GM12878 (cell line): ENCODE data around the gene STYXL2. TPM values are rescaled to one million over a fixed set of nuclear protein-coding genes. Genes with fewer than 3 reads are reported as not detected.

Source experiments
- polyA plus RNA-seq, 11 experiments: library from polyadenylated mRNA; depleted of rRNA in 4 of 11; unstranded in 6 of 11; stranded (reverse) in 5 of 11; fragments of >200 nt; fragmentation: Nextera tagmentation in 4 of 11; fragmentation: Illumina TruSeq in 1 of 11; extraction: Ambion mirVana in 4 of 11; extraction: Trizol in 1 of 11; gene quantifications; 1 replicate in 1 of 11; 2 replicates in 10 of 11; pipeline versions ENCODE4 v1.2.1 to v1.2.3, GENCODE V29; 2011 to 2016; ENCODE audit warnings: inconsistent platforms in 2 of 11, missing spikeins in 2 of 11, low read depth in 1 of 11
- total RNA-seq, 4 experiments: library from RNA; depleted of rRNA in 3 of 4; stranded (reverse); fragments of >200 nt in 3 of 4; fragmentation: Illumina TruSeq in 1 of 4; extraction: Trizol in 1 of 4; gene quantifications; 2 replicates each; pipeline versions ENCODE4 v1.2.1 to v1.2.3, GENCODE V29; 2013 to 2021

Gene STYXL2
- total and polyA plus RNA-seq, 10 of the 15 experiments (the other 5 are each of a cell fraction or from before 2014, with no cell fraction given) = under 0.01 to 0.08 (median 0.03) TPM; not detected in 7

Other genes starting within 250 kb of the STYXL2 start
- gene TADA1, start 217.8 kb upstream of the STYXL2 start, total RNA-seq (2014; rRNA removed) = 18.6 and 21.3 TPM in 2 replicates
- gene TADA1, start 217.8 kb upstream of the STYXL2 start, total RNA-seq (2014; rRNA removed; fragmentation: Illumina TruSeq; extraction: Trizol) = 20.6 and 20.7 TPM in 2 replicates
- 15.1 and 15.2 TPM in 2 replicates for gene TADA1, start 217.8 kb upstream of the STYXL2 start, total RNA-seq (2021)
- 34.6 and 36.4 TPM in 2 replicates for gene TADA1, start 217.8 kb upstream of the STYXL2 start, polyA plus RNA-seq (2011; rRNA removed)
- gene TADA1, start 217.8 kb upstream of the STYXL2 start, polyA plus RNA-seq (2014; fragmentation: Illumina TruSeq; extraction: Trizol) = 25.9 and 31.1 TPM in 2 replicates
- gene TADA1, start 217.8 kb upstream of the STYXL2 start, polyA plus RNA-seq (2014; fragmentation: Nextera tagmentation; extraction: Ambion mirVana) = 10 to 100 TPM; 31.5 to 38.6 TPM
- 13.1 and 15.3 TPM in 2 replicates for gene TADA1, start 217.8 kb upstream of the STYXL2 start, polyA plus RNA-seq (2014; rRNA removed)
- gene TADA1, start 217.8 kb upstream of the STYXL2 start, polyA plus RNA-seq (2016; fragmentation: Nextera tagmentation; extraction: Ambion mirVana) = 10 to 100 TPM; 27.1 to 30.2 TPM
- 4.8 and 4.9 TPM in 2 replicates for gene ILDR2, start 118.5 kb upstream of the STYXL2 start, total RNA-seq (2014; rRNA removed)
- 3.2 and 4.2 TPM in 2 replicates for gene ILDR2, start 118.5 kb upstream of the STYXL2 start, total RNA-seq (2014; rRNA removed; fragmentation: Illumina TruSeq; extraction: Trizol)
- 5.3 and 5.4 TPM in 2 replicates for gene ILDR2, start 118.5 kb upstream of the STYXL2 start, total RNA-seq (2021)
- gene ILDR2, start 118.5 kb upstream of the STYXL2 start, polyA plus RNA-seq (2011; rRNA removed) = 0.03 and 0.05 TPM in 2 replicates
- 4.3 and 4.7 TPM in 2 replicates for gene ILDR2, start 118.5 kb upstream of the STYXL2 start, polyA plus RNA-seq (2014; fragmentation: Illumina TruSeq; extraction: Trizol)
- under 1 TPM; 0.27 to 0.56 TPM for gene ILDR2, start 118.5 kb upstream of the STYXL2 start, polyA plus RNA-seq (2014; fragmentation: Nextera tagmentation; extraction: Ambion mirVana)
- 1.9 and 2.7 TPM in 2 replicates for gene ILDR2, start 118.5 kb upstream of the STYXL2 start, polyA plus RNA-seq (2014; rRNA removed)
- 1 to 10 TPM in 1 of 2 experiments, under 1 TPM in 1; 0.74 to 1.0 TPM for gene ILDR2, start 118.5 kb upstream of the STYXL2 start, polyA plus RNA-seq (2016; fragmentation: Nextera tagmentation; extraction: Ambion mirVana)
- 0.11 and 0.16 TPM in 2 replicates for gene MAEL, start 104.8 kb upstream of the STYXL2 start, total RNA-seq (2014; rRNA removed)
- gene MAEL, start 104.8 kb upstream of the STYXL2 start, total RNA-seq (2014; rRNA removed; fragmentation: Illumina TruSeq; extraction: Trizol) = 0.14 and 0.40 TPM in 2 replicates
- gene MAEL, start 104.8 kb upstream of the STYXL2 start, total RNA-seq (2021) = 0.10 and 0.27 TPM in 2 replicates
- gene MAEL, start 104.8 kb upstream of the STYXL2 start, polyA plus RNA-seq (2011; rRNA removed) = not detected in 2 replicates
- gene MAEL, start 104.8 kb upstream of the STYXL2 start, polyA plus RNA-seq (2014; fragmentation: Illumina TruSeq; extraction: Trizol) = 0.34 and 0.44 TPM in 2 replicates
- gene MAEL, start 104.8 kb upstream of the STYXL2 start, polyA plus RNA-seq (2014; fragmentation: Nextera tagmentation; extraction: Ambion mirVana) = under 1 TPM; 0.11 to 0.43 TPM
- gene MAEL, start 104.8 kb upstream of the STYXL2 start, polyA plus RNA-seq (2014; rRNA removed) = 0.10 and 0.17 TPM in 2 replicates
- gene MAEL, start 104.8 kb upstream of the STYXL2 start, polyA plus RNA-seq (2016; fragmentation: Nextera tagmentation; extraction: Ambion mirVana) = under 1 TPM in 1 of 2 experiments, not detected in 1; 0.31 TPM
- 0.22 and 0.23 TPM in 2 replicates for gene GPA33, start 3.7 kb upstream of the STYXL2 start, total RNA-seq (2014; rRNA removed)
- 0.13 and 0.14 TPM in 2 replicates for gene GPA33, start 3.7 kb upstream of the STYXL2 start, total RNA-seq (2014; rRNA removed; fragmentation: Illumina TruSeq; extraction: Trizol)
- gene GPA33, start 3.7 kb upstream of the STYXL2 start, total RNA-seq (2021) = 0.21 and 0.88 TPM in 2 replicates
- 0.10 TPM in 1 of 2 replicates, not detected in the other for gene GPA33, start 3.7 kb upstream of the STYXL2 start, polyA plus RNA-seq (2011; rRNA removed)
- gene GPA33, start 3.7 kb upstream of the STYXL2 start, polyA plus RNA-seq (2014; fragmentation: Illumina TruSeq; extraction: Trizol) = 0.12 and 0.25 TPM in 2 replicates
- under 1 TPM in 1 of 2 experiments, not detected in 1; 0.09 TPM for gene GPA33, start 3.7 kb upstream of the STYXL2 start, polyA plus RNA-seq (2014; fragmentation: Nextera tagmentation; extraction: Ambion mirVana)
- 0.14 and 0.27 TPM in 2 replicates for gene GPA33, start 3.7 kb upstream of the STYXL2 start, polyA plus RNA-seq (2014; rRNA removed)
- gene GPA33, start 3.7 kb upstream of the STYXL2 start, polyA plus RNA-seq (2016; fragmentation: Nextera tagmentation; extraction: Ambion mirVana) = under 1 TPM; 0.21 to 0.24 TPM
- 10.1 and 10.2 TPM in 2 replicates for gene POU2F1, start 126.8 kb downstream of the STYXL2 start, total RNA-seq (2014; rRNA removed)
- 15.6 and 15.7 TPM in 2 replicates for gene POU2F1, start 126.8 kb downstream of the STYXL2 start, total RNA-seq (2014; rRNA removed; fragmentation: Illumina TruSeq; extraction: Trizol)
- 21.1 and 21.7 TPM in 2 replicates for gene POU2F1, start 126.8 kb downstream of the STYXL2 start, total RNA-seq (2021)
- gene POU2F1, start 126.8 kb downstream of the STYXL2 start, polyA plus RNA-seq (2011; rRNA removed) = 18.0 and 21.0 TPM in 2 replicates
- gene POU2F1, start 126.8 kb downstream of the STYXL2 start, polyA plus RNA-seq (2014; fragmentation: Illumina TruSeq; extraction: Trizol) = 8.2 and 9.4 TPM in 2 replicates
- gene POU2F1, start 126.8 kb downstream of the STYXL2 start, polyA plus RNA-seq (2014; fragmentation: Nextera tagmentation; extraction: Ambion mirVana) = 1 to 10 TPM; 2.5 to 4.6 TPM
- 6.9 and 7.2 TPM in 2 replicates for gene POU2F1, start 126.8 kb downstream of the STYXL2 start, polyA plus RNA-seq (2014; rRNA removed)
- 10 to 100 TPM; 14.9 to 20.0 TPM for gene POU2F1, start 126.8 kb downstream of the STYXL2 start, polyA plus RNA-seq (2016; fragmentation: Nextera tagmentation; extraction: Ambion mirVana)